GM18517 (cell line): ENCODE results near the gene MAD2L2.
"Not testable (repeated sequence)": the region's sequence is repeated elsewhere in the genome, so short reads cannot be mapped to it uniquely, and the experiment has no call there.

Experiments
- ATAC-seq: cut with Tn5 transposase; IDR thresholded peaks from one replicate; pipeline ENCODE4 v1.9.1; 2021; ENCODE audit warnings: mild to moderate bottlenecking, moderate library complexity; ENCODE audit not compliant: unreplicated experiment

The MAD2L2 gene

DNA sequence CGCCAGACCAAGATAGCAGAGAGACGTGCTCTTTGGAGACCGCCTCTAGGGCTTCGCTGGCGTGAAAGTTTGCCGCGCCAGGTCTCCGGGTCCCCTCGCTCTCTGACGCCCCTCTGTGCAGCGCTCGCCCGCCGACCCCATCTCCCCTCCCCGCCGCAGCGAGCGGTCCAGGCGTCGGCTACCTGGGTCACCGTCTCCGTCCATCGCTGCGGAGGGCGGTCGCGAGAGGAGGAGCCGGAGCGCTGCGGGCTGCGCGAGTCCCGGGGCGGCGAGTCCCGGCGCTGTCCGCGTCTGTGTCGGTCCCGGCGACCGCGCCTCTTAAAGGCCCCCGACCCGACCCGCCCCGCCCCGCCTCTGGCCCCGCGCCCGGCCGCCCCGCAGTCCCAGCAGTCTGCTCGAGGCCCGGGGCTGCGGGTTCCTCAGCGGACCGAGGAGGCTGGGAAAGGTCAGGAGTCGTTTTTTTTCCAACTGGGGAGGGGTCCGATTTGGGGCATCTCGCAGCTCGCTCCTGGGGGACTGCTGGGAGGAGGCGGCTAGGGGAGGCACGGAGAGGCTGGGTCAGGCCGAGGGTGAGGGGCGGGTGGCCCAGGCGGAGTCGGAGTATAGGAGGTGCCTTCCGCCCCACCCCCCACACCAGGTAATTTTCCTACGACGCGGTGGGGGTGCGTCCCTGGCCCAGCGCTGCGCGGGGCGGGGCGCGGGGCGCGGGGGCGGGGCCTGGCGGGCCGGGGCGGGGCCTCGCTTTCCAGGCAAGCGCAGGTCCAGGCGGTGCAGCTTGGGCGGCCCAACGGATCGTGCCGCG is 26.6 kb downstream of the MAD2L2 start, which contains the start of the genes FBXO2 and FBXO44:
FBXO2 (minus strand) TSS at position 293 of the 802 bp plus-strand sequence; CDS start at position 204, 89 bp downstream.
FBXO44 (plus strand) TSS at position 741 of the 802 bp plus-strand sequence. CDS start 959 bp downstream, outside the sequence.
- ATAC-seq: no peak

DNA sequence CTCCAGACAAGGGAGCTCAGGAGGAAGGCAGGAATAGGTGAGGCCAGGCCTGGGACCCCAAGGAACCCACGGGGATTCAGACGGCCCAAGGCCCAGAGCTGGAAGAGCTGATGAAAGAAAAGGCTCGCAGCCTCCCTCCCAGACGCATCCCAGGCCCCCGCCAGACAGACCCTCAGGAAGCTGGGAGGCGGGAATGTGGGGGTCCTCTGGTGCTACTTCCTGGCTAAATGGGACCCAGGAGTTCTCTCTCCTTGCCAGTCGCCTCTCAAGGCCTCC is 27.1 kb downstream of the MAD2L2 start:
- no peak for ATAC-seq

DNA sequence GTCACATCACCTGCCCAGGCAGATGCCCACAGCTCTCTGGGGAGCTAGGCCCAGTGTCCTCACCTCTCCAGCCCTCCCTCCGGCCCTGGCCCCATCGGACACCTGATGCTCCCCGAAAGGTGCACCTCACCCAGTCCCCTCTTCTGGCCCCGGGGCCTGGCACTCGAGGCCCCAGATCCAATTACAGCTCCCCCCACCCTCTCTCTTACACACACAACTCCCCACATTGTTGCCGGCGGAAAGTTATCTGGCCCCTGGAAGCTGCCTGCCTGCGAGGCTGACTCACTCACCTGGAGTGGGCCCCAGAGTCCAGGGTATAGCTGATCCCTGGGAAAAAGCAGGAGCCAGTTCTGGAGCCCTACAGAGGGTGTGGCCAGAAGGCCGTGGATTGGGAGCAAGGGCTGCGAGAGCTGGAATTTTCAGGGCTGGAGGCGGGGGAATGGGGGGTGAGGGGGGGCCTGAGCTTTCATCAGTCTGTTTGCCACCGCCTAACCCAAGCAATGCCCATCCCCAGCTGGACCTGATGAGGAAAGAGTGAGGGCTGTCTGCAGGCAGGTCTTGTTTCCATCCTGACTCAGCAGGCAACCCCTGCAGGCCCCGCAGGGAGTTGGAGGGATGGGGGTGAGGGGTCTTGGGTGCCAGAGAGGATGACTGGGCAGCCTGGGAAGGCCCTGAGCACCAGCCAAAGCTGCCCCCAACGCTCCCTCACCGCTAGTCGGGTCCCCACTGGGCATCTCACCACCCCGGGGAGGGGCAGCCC is 27.7 kb downstream of the MAD2L2 start:
- ATAC-seq: no peak

- no peak for ATAC-seq
Measured at GRCh38 chr1:11652203-11652780, 28.7 kb downstream of the MAD2L2 start.

- ATAC-seq: no peak
Measured at GRCh38 chr1:11651017-11651416, 29.9 kb downstream of the MAD2L2 start.

GRCh38 chr1:11650331-11650991 is 30.5 kb downstream of the MAD2L2 start:
- no peak for ATAC-seq

DNA sequence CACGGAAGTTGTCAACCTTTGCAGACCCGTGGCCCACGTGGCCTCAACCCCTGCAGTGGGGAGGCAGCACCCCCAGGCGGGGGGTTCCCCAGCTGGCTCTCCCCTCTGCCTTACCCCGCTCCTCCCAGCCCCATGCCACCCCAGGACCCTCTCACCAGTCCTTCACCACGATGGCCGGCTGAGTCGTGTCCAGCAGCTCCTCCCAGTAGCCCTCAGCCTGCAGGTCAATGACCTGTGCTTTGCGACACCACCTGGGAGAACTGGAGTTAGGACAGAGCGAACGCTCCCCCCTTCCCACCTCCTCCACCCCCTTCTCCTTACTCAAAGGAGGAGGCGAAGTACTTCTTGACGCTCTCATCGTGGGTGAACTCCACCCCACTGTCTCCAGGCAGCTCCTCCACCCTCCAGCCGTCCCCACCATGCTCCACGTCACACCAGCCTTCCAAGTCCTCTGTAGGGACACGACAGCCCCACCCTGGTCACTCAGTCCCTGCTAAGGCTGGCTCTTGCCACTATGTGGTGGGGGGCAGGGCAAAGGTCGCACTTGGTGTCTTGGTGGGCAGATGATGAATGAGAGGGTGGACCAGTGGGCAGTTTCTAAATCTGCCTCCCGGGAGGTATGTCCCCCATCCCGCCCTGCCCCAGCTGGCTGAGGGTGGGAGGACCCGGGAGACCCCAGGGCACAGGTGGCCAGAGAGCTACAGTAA is 31.2 kb downstream of the MAD2L2 start:
- no peak for ATAC-seq

GRCh38 chr1:11649237-11649623 is 31.7 kb downstream of the MAD2L2 start:
- ATAC-seq: no peak

DNA sequence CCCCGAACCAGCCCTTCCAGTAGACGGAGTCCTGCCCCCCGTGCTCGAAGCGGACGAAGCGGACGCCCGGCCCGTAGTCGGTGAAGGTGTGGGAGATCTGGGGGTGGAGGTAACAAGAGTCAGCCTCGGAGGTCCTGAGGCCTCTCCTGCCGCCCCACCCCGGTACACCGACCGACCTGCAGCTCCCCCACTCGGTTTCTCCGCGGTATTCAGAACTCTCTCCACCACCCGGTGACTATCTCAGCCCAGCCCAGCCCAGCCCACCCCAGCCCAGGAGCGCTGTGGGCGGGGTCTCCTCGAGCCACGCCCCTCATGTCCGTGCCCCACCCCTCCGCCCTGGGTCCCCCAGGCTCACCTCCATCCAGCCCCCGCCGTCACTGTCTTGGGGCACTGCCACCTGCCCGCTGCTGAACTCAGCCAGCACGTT is 32.2 kb downstream of the MAD2L2 start:
- no peak for ATAC-seq

- ATAC-seq: no peak
Measured at GRCh38 chr1:11648039-11648438, 32.9 kb downstream of the MAD2L2 start.

DNA sequence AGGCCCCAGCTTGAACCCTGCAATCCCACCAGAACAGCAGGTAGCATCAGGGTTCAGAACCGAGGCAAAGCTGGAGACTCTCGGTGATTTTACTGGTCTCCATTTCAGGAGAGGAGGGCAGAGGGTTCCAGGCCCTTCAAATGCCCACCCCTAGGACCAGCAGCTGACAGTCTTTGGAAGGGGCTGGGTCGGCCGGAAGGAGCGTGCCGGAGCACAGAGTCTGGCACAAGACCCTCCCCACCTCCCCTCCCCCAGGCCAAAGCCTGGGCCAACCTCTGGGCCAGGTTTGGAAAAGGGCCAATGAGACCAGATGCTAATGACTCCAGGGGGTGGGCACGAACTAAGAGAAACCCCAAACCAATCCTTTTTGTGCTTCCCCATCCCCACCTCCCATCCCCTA is 33.6 kb downstream of the MAD2L2 start:
- no peak for ATAC-seq

- ATAC-seq: no peak
Measured at GRCh38 chr1:11646317-11646716, 34.6 kb downstream of the MAD2L2 start.

DNA sequence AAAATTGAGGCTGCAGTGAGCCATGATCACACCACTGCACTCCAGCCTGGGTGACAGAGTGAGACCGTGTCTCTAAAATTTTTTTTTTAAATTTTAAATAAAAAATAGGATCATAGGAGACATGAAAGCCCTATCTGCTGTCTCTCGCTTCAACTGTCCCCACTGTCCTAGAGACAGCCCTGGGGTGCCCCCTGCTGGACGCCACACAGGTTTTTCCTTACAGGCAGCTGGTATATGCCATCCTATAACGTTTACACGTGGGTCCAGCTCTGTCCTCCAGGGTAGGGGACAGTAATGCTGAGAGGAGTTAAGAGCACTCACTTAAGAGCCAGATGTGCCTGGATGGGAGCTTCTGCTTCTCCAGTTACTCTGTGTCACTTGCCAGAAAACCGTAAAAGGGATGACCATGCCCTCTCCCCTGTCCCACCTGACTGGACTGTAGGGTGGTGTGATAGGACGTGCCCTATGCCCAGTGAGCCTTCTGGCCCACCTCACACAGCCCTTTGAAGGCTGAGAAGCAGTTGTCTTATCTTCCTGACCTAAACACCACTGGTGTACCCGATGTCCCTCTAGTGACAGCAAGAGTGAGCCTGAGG is 35.2 kb downstream of the MAD2L2 start:
- no peak for ATAC-seq

DNA sequence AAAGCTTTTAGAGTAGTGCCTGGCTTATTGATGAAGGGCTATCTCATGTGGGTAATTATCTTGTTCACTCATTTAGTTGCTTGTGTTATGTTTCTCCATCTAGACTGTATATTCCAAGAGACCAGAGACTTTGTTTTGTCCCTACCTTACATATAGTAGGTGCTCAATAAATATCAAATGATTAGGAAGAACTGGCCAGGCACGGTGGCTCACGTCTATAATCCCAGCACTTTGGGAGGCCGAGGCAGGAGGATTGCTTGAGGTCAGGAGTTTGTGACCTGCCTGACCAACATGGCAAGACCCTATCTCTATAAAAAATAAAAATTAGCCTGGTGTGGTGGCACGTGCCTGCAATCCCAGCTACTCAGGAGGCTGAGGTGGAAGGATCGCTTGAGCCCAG is 35.7 kb downstream of the MAD2L2 start:
- ATAC-seq: no peak

DNA sequence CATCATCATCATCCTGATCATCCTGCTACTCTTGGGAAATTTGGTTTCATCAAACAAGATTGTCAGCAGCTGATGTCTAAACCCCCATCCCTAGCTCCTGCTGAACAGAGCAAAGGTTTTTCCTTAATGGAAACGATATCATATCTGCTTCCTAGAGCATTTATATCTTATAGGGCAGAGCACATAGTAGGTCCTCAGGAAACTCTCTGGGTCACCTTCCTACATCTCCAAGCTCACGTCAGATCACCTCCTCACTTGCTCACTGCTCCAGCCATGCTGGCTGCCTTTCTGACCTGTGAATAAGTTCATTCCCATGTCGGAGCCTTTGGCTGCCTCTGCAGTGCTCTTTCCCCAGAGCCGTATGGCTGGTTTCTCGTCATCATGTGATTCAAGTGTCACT is 37.2 kb downstream of the MAD2L2 start:
- no peak for ATAC-seq

DNA sequence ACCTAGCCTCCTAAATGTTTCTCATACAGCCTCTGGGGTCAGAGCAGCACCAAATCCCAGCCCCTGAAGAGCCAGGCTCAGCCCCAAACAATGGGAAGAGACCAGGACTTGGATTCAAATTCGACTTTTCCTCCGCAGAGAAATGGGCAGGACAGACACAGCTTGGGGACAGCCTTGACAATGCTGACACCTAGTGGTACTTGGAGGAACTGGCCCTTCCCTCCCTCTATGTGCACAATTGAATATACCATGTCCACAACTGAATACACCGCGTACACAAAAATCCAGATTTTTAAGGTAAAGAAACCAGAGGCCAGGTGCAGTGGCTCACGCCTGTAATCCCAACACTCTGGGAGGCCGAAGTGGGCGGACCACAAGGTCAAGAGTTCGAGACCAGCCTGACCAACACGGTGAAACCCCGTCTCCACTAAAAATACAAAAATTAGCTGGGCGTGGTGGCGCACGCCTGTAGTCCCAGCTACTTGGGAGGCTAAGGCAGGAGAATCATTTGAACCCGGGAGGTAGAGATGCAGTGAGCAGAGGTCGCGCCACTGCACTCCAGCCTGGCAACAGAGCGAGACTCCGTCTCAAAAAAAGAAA is 38.4 kb downstream of the MAD2L2 start:
- ATAC-seq: not testable (repeated sequence)

DNA sequence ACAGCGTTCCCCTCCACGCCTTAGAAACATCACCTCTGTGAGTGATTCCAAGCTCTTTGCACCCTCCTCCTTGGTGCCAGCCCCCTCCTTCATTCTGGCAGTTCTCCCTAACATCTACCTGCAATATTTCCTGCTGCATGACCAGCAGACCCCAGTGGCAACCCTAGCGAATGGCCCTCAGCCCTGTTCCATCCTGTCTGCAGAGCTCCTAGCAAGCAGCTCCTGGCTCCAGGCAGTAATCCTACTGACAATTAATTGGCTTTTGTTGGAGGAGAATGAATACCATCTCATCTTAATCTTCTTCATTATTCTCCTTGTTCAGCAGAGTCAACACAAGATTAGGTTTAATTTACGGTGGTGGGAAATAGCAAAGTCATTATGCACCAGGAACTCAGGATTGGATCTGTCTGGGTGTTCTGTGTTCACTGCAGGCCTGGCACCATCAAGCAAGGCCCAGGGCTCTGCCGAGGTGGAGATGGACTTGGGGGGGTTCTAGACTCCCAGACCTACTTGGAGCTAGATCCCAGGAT is 39.1 kb downstream of the MAD2L2 start:
- ATAC-seq: no peak

GRCh38 chr1:11640944-11641343 is 40.0 kb downstream of the MAD2L2 start:
- ATAC-seq: no peak

DNA sequence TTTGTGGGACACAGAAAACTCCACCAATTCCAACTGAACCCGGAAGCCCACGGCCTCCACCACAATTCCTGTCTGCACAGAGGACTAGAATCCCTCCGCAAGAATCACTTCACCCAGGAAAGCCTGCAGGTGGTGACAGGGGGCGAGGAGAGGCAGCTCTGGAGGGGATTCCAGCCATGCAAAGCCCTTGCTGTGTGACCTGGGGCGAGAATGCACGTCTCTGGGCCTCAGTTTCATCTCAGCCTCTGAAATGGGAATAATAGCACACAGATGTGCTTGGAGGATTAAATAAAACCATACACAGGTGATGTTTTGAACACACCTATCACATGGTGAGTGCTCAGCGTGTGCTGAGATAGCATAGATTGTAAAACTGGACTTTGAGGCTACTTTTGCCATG is 40.8 kb downstream of the MAD2L2 start:
- ATAC-seq: no peak

DNA sequence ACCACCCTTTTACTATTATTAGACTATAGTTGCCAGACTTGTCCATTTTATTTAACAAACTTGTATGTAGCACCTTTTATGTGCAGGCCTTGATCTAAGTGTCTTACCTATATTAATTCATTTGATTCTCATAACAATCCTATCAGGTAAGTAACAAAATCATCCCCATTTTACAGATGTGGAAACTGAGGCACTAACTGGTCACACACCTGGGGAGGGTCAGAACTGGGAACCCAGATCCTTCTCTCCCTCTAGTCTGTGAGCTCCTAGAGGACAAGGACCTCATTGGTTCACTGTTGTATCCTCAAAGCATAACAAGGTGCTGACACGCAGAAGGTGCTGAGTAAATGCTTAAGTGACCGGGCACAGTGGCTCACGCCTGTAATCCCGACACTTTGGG is 41.6 kb downstream of the MAD2L2 start:
- ATAC-seq: no peak
